ENCODE measurements around the gene ASZ1.

ASZ1 gene

DNA sequence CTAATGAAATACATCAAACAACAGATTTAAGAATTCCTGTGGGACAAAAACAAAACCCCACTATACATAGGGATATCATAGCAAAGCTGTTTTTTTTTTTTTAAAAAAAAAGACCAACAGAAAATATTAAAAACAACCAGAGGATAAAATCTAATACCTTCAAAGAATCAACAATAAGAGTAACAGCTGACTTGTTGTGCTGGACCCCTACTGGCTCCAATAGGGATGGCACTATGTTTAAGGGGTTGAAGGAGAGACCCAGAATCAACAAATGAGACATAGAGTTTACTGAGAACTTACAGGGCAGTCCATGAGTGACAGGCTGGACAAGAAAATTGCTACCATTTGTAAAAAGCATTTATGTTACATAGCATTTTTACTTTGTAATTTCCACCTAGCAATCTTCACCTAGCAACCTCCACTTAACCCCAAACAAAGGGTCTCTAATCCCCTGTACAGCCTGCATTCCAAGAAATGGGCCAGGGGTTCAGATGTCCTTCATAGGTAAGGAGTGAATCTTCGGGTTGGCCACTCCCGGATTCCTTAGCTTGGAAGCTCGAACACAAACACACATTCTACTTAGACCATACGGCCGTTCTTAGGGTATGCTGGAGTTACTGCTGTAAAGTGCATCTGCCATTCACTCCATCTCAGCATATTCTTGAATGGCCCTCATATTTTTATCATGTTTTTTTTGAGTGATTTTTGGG lies 25.8 kb downstream of the ASZ1 start:
- DNase-seq: peak; percentile 6

DNA sequence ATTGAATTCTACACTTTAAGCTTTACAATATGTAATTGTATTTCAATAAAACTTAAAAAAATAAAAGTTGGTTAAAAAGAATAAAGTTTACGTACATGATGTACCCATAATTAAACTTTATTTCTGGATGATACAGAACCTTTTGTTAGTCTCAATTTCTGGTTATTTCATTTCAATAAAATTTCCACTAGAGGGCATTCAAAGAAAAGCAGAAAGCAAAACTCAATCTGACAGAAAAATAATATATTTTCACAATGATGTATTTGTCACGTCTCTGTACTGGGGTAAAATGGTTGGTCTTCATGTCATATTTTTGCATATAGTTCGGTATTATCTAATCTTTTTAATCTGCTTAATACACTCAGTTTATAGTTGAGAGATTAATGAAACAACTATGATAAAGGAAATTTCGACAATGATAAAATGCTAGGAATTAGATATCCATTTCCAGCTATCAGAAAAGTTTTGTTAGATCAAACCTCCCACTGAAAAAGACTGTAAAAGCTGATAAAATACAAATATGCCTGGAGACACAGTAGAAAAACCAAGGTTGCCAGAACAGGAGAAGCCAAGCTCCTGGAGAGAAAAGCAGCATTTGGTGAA lies 27.4 kb downstream of the ASZ1 start:
- DNase-seq: peak; percentile 2

DNA sequence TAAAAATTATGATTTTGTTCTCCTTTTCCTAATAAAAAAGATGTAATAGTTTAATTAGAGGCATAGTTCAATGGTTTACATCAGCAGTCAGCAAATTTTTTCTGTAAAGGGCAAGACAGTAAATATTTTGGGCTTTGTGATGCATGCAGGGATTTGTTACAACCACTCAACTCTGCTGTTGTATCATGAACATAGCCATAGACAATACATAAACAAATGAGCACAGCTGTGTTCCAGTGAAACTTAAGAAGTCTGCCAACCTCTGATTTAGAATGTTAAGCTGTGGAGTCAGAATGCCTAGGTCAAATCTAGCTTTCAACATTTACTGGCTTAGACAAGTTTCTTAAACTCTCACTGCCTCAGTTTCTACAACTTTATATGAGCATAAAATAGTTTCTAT lies 31.6 kb downstream of the ASZ1 start:
- no peak for DNase-seq

DNA sequence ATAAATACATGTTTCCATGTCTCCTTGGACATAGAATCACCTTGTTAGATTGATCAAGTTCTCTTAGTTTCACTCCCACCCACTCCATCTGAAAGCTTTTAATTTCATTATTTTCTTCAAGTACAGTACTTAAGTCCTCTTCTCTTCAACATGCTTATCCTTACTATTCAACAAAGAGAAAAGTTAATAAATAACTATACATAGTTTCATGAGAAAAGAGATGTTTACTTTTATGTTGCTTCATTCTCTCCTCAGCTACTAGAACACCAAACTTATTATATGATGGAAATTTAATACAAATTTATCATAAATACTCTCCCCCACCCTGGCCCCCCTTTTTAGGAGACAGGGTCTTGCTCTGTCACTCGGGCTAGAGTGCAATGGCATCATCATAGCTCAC lies 33.5 kb downstream of the ASZ1 start:
- DNase-seq: no peak

DNA sequence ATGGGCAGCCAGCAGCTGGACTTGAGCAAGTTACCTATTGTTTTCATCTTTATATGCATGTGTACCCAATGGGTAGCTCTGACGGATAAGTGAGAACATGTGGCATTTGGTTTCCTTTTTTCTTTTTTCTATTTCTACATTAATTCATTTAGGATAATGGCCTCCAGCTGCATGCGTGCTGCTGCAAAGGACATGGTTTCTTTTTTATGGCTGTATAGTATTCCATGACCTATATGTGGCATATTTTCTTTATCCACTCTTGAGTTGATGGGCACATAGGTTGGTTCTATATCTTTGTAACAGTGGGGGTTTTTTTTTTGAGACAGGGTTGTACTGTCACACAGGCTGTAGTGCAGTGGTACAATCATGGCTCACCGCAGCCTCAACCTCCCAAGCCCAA lies 37.4 kb downstream of the ASZ1 start:
- no peak for DNase-seq

DNA sequence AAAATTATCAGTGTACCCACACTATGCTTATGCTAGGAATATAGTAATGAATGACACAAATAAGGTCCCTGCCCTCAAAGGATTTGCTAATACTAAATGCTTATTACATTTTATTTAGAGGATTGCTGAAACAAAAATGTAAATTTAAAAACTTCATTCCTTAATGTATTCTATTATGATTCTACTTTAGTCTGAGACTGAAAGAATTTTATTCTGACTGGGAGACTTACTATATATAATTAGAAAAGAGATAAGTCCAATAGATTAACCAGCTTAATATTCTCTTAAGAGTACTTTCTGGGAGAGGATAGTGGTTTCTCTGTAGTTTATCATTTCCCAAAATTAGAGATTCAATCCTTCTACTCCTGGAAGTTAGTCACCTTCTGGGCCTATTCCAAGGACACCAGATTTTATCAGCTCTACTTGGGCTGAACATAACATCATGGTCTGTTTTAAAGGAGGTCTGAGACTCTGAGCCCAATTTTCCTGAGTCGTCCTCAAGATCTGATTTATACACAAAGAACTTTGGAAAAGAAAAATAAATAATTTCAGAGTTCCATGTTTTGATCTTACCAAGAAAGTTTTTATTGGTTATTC lies 41.1 kb downstream of the ASZ1 start:
- DNase-seq: peak; percentile 26

DNA sequence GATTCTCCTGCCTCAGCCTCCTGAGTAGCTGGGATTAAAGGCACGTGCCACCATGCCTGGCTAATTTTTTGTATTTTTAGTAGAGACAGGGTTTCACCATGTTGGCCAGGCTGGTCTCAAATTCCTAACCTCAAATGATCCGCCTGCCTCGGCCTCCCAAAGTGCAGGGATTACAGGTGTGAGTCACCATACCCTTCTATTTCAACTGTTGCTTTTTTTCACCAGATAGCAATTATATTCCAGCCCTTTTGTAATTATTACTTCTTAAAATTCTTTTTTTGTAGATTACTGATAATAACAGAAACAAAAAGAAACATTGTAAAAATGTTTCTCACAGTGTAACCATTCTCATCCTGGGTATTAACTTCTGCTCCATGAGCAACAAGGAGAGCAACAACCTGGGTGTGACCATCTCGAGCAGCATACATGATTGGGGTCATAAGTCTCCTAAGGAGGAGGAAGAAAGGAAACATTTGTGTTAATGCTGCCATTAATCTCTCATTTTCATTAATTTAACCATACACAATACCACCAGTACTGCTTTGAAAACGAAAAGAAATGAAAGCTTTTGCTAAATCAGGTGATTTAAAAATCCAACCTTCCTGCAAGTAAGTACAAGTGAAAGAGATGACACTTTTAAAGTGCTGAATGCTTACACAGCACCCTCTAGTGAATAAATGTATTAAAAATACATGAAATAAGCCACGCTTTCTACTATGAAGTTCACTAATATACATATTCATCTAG lies 41.8 kb downstream of the ASZ1 start:
- peak; percentile 33 for DNase-seq

DNA sequence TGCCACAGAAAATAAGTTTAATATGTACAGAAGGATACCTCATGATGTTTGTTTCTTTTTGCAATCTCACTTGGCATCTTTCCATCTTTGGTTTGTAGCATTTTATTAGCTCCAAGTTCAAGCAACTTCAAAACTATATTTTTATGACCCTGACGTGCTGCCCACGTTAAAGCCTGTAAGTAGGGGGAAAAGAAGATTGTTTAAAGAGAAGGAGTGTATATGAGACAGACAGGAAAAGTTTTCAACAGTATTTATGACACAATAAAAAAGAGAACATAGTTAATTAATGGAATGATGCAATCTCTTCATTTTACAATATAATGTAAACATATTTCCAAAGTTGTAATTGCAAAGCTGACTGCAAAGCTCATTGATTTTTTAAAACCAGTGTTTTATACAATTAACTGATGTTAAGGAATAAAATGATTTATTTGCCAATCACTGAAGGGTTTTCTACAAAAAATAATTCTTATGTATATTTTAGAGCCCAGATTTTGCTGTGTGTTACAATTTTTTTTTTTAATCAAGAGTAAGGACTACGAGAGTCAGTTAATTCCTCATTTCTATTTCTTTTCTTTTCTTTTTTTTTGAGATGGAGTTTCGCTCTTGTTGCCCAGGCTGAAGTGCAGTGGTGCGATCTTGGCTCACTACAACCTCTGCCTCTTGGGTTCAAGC lies 42.5 kb downstream of the ASZ1 start:
- no peak for DNase-seq

DNA sequence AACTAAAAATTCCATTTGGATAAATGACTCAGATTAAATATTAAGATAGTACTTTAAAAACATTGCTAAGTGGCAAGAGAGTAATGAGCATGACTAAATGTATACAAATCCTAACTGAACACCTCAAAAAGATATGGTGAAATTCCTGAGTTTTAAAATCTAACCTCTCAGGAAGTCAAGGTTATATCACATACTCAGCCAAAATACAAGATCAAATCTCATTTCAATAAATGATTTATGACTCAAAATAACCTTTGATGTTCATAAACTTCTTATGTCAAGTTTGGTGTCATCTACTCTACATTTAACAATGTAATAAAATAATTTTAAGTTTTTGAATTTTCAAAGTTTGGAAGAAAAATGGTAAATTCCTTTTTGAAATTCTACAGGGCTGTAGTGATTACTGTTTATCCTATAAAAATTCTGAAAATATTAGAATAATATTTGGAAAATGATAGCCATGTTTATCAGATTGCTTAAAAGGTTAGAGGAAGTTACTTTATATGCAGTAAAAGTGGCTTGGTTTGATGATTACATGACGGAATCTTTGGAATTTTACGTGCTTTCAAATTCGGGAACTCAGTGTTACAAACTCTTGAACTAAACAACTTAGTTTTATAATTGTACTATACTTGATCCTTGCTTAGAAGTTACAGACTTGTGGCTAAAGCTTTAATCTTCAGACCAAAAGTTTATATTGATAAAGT lies 43.7 kb downstream of the ASZ1 start:
- no peak for DNase-seq

DNA sequence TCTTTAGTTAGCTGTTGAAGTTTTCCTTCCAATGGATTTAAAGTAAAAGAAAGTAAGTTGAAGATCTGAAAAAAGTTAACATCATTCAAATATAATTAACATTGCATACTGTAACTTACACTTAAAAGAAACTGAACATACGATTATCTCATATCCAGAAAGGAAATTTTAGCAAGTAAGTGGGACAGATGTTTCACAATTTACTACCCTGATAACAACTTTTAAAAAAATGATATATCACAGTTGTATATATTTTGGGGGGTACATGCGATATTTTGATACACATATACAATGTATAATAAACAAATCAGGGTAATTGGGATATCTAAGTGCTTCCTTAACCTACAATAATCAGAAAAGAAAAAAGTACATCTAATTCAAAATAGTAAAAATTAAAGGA lies 44.2 kb downstream of the ASZ1 start:
- no peak for DNase-seq

DNA sequence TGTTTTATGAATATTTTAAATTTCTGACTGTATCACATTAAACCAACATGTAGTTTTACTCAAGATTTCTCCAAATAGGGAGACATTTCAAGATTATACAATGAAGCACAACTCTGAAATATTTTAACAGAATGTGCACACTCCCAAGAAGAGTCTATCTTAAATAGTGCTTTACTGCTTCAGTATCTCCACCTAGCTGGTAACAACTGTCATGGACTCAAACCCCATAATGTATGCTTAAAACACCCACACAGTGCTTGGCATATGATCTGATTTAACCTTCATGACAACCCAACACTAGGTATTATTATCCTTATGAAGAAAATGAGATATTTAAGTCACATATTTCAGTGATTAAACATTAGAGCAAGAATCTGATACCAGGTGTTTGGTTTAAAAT lies 45.9 kb downstream of the ASZ1 start:
- DNase-seq: peak; percentile 3

DNA sequence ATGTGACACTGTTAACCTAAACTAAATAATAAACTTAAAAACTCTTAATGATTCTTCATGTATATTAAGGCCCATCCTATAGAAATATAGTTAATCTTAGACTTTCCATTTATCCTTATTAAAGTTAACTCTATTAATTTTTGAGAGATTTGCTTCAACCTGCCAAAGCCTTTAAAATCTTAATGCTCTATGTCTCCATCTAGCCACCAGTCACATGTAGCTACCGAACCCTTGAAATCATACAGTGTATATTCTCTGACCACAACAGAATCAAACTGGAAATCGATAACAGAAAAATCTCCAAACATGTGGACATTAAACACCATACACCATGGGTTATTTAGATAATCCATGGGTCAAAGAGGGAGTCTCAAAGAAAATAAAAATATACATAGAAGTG lies 51.9 kb downstream of the ASZ1 start:
- no peak for DNase-seq

DNA sequence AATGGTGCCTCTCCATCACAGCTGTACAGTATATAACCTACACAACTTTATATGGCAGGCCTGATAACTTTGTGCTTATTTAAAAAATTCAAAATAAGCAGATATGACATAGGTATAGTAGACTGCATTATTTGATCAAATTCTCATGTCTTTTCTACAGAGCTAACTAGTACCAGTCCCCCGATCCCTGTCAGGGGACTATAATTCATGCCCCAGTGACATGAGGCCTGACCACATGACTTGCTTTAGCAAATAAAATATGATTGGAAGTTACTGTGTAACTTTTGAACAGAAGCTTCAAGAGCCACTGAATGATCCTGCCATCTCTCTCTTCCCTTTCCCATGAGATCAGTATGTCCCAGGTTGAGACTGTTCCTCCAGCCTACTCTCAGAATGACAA lies 55.2 kb downstream of the ASZ1 start:
- no peak for DNase-seq

DNA sequence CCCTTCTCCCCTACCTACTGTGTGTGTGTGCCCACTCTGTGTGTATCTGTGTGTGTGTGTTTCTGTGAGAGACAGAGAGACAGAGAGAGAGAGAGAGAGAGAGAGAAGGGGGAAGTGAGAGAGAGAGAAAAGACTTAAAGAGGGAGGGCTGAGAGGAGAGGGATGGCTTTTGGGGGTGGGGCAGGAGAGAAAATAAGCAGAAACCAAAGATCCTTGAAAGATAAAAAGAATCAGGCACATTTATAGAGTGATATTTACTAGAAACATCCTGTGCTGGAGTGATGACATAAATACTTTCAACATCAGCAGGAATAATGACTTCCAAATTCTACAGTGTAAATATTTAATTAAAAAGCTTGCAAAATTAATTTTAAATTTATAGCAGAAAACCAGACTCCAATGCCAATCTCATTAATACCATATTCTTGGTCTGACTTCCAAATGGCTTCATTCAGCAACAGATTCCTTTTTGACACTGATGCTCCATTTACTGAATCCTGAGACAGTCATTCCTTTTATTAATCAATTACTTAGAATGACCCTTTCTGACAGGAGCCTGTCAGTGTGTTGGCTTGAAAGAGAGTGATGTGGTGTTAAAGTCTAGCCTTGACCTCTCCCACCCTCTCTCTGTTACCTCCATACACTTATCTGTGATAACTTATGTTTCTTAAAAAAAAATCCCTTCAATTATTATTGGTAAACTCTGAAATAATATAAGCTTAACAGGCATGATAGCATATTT lies 62.8 kb downstream of the ASZ1 start:
- no peak for DNase-seq

DNA sequence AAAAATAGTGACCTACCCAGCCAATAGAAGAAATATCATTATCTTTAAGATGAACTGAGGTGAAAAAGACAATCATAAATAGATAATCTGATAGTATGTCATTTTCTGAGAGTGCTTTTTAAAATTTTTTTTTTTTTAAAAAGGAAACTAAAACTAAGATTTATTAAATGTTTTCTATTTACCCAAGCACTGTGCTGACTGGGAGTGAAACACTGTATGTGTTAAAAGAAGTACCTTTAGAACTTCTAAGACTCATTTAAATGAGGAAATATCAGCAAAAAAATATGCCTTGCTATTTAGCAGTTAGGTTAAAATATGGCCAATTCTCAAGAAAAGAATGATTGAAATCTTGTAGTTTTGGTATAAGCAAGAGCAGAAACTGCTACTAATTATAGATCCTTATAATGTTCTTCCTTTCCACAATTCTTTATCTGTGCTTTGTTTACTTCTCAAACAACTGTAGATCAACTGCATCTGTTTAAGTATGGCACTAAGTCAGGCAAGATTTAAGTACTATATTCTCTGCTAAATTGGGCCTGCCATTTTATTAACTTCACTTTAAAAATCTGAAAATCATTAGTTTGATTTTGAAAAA lies 64.9 kb downstream of the ASZ1 start:
- DNase-seq: no peak

DNA sequence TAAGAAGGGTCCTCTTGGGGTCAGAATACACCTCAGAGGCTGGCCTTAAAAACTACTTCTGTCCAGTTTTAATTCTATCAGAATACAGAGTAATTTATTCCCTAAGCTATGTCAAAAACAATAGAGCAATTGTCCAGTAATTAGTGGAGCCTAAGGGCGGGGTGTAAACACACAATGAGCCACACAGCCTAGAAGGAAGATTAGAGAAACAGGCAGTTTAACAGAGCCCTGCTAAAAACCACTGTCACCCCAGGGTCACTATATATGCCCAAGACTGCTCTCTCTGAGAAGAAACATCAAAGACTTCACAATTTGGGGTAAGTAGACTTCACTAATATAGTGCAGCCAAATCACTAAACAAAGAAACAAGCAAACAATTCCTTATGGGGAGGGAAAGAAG lies 77.3 kb downstream of the ASZ1 start:
- no peak for DNase-seq

DNA sequence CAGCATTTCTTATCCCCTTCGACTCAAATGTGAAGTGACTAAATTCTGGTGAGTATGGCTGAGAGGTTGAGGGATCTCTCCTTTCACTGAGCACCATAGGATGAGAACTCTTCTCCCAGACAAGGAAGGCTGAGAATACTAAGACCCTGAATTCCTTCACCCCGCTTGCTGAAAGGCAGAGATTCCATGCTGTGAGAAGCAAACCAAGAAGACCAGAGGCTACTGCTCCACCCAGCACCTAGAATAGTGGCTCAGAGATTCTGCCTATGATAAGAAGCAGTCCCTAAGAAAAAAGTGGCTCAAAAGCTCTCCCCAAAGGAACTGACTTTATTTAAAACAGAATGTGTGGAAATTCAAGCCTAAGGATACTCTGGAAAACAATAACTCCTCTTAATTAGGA lies 77.7 kb downstream of the ASZ1 start:
- DNase-seq: no peak

DNA sequence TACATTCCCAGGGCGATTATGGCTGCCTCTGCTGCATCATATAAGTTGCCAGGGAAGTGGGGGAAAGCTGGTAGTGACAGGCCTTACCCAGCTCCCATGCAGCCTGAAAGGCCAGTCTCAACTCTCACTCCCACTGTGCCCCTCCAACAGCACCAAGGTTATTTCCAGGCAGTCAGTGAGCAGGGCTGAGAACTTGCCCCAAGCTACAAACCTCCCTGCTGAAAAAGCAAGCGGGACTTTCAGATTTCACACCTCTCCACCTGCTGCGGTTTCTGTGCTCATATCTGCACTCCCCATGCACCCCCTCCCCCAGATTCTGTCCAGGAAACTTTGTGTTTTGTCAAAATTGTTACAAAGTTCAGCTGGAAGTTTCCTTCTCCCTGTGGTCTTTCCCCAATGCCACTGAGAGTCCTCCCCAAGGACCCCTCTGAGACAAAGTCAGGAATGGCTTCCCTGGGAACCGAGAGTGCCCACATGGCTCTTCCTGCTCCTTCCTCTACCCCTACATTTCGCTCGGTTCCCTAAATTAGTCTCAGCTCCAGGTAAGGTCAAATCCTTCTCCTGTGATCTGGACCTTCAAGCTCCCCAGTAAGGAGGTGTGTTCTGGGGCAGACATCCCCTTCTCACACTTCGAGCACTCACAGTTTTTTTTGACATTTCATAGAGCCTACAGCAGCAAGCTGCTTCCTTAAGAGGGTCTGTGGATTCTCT lies 79.2 kb downstream of the ASZ1 start:
- no peak for DNase-seq

DNA sequence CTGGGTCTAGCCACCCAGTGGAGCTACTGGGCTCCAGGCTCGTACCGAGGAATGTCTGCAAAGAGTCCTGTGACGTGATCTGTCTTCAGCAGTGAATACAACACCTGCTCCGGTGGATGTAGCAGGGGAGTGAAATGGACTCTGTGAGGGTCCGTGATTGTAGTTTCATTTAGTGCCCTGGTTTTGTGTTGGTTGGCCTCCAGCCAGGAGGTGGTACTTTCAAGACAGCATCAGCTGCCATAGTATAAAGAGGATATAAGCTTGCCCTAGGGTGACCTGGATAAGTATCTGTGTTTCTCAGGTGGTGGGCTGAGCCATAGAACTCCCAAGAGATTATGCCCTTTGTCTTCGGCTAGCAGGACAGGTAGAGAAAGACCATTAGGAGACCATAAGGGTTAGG lies 79.8 kb downstream of the ASZ1 start:
- no peak for DNase-seq

DNA sequence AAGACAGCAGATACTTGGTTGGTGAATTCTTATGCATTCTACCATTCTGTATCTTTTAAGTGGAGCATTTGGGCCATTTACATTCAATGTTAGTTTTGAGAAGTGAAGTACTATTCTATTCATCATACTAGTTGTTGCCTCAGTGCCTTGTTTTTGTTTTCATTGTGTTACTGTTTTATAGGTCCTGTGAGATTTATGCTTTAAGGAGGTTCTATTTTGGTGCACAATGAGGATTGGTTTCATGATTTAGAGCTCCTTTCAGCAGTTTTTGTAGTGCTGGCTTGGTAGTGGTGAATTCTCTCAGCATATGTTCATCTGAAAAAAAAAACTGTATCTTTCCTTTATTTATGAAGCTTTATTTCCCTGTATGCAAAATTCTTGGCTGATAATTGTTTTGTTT lies 81.1 kb downstream of the ASZ1 start:
- no peak for DNase-seq

DNA sequence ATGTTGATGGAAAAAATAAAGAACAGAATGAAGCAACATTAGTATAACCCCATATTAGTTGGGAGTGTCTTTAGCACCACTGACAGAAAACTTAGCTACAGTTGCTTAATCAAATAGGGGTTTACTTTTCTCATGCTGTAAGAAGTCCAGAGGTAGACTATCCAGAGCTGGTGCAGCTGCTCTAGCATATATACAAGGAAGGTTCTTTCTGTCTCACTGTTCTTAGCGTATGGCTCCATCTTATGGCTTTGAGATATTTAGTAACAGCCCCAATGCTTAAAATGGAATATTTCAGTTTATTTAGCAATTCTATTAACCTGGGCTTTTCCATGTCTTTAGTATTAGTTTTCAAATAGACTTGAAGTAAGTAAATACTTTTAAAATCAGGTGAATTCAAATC lies 89.3 kb downstream of the ASZ1 start:
- DNase-seq: peak; percentile 29
